Right lobe of liver (tissue), 6 donors: Measurements from ENCODE around the gene BCL2. TPM values are rescaled to one million over a fixed set of nuclear protein-coding genes. Genes with fewer than 3 reads are reported as not detected.
A peak's percentile ranks its signal among the peaks of the same experiment; 100 is the strongest.

Experiments
- ATAC-seq, 4 donors: fragments of 200-7000 bp; cut with Tn5 transposase; one replicate each; pipeline ENCODE4 v1.9.1; 2020; ENCODE audit warnings: mild to moderate bottlenecking in 4 of 4, moderate library complexity in 4 of 4
- DNase-seq, 3 donors: peaks; one replicate each; pipeline ENCODE4 v3.0.0-alpha.2; 2020
- H3K27ac ChIP-seq, 3 donors: fragments of 200-600 bp; one replicate each; pipeline ENCODE4 v1.8.0; 2022
- H3K27me3 ChIP-seq, 2 donors: fragments of 200-600 bp; one replicate each; pipeline ENCODE4 v1.8.0; 2022
- H3K36me3 ChIP-seq, 4 donors: fragments of 200-600 bp; sonication (generic) in 1 of 4; one replicate each; pipeline versions ENCODE4 v1.5.1 to v1.8.0; 2017 to 2022; ENCODE audit warnings: control low read depth in 1 of 4
- H3K4me1 ChIP-seq, 4 donors: fragments of 200-600 bp; sonication (generic) in 1 of 4; one replicate each; pipeline versions ENCODE4 v1.5.1 to v1.8.0; 2017 to 2022; ENCODE audit warnings: control low read depth in 1 of 4
- H3K4me3 ChIP-seq, 3 donors: fragments of 200-600 bp; one replicate each; pipeline ENCODE4 v1.8.0; 2022
- H3K9me3 ChIP-seq, 4 donors: fragments of 200-600 bp; sonication (generic) in 1 of 4; one replicate each; pipeline versions ENCODE4 v1.5.1 to v1.8.0; 2017 to 2022; ENCODE audit warnings: control low read depth in 1 of 4
- POLR2A ChIP-seq: fragments of 450-650 bp; IDR thresholded peaks from one replicate; pipeline ENCODE4 v1.6.1; 2017; ENCODE audit warnings: antibody characterized with exemption, mild to moderate bottlenecking
- WGBS: methylation state at CpG from one replicate; pipeline ENCODE4 v1.1.6; 2018; ENCODE audit warnings: low coverage, low lambda C conversion rate; ENCODE audit not compliant: insufficient coverage; ENCODE audit errors: missing lambda C conversion rate; 5-methylcytosine and 5-hydroxymethylcytosine counted together
- intact Hi-C, 2 donors: fragments of 100-400 bp; cut with DNase I; formaldehyde crosslinking; loops; one replicate each; pipeline versions ENCODE4 v1.11.2 to v1.14.1; 2022
- total RNA-seq, 6 experiments: library from RNA; depleted of rRNA in 2 of 6; stranded (reverse); fragments of >200 nt in 2 of 6; fragmentation: NEBNext Ultra II Directional in 3 of 6; extraction: Animal tissue kit (Norgen Biotek cat#: 25700) in 3 of 6; gene quantifications; one replicate each; pipeline versions ENCODE4 v1.1.0 to v1.2.4, GENCODE V29; 2016 to 2023
- TF ChIP-seq, protein P1 (sequence below), 4 donors: fragments of 200-600 bp in 3 of 4; fragments of 450-650 bp in 1 of 4; IDR thresholded peaks; one replicate each; pipeline versions ENCODE4 v1.5.1 to v1.8.0; 2016 to 2022; ENCODE audit warnings: antibody characterized with exemption in 4 of 4, mild to moderate bottlenecking in 2 of 4
- donor health status: DM: no; HTN: yes; CAD: no.
- donor health status: DM: no; HTN: no; CAD: no.
- donor health status: DM: no; HTN: no; CAD: no.
- donor health status: DM: no; HTN: yes; CAD: no.
- donor health status: DM: no; HTN: yes; CAD: no.

The BCL2 gene
- total RNA-seq, 6 experiments from 2014 or later, result 0.73 to 4.7 (median 2.7) TPM

DNA sequence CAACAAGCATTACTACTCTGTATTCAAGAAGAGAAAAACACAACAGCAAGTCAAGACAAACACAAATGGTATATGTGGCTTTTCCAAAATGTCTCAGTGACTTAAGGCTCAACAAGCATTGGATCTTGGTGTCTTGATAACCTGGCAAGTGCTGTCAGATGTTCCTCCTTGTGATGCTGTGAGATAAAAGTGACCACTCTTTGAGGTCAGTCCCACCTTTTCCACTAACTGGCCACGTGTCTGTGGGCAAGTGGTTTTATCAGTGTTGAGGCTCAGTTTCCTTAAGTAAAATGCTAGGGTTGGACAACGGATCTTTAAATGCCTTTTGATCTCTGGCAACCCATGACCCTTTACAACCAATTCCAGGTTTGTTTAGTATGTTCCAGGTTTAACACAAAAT, 98.7 kb downstream of the BCL2 start:
- Histone ChIP-seq H3K4me3 (no peak overlapping the region), H3K9me3 (no peaks in the 10 kb centered on the region), H3K27me3 (no peaks in the 10 kb centered on the region), H3K36me3 (no peaks in the 10 kb centered on the region), H3K27ac (no peak overlapping the region), H3K4me1 (no peaks in the 10 kb centered on the region)
- DNase-seq (no peak), ATAC-seq (no peak)
- TF ChIP-seq POLR2A, result no peak
- TF ChIP-seq, protein P1, sequence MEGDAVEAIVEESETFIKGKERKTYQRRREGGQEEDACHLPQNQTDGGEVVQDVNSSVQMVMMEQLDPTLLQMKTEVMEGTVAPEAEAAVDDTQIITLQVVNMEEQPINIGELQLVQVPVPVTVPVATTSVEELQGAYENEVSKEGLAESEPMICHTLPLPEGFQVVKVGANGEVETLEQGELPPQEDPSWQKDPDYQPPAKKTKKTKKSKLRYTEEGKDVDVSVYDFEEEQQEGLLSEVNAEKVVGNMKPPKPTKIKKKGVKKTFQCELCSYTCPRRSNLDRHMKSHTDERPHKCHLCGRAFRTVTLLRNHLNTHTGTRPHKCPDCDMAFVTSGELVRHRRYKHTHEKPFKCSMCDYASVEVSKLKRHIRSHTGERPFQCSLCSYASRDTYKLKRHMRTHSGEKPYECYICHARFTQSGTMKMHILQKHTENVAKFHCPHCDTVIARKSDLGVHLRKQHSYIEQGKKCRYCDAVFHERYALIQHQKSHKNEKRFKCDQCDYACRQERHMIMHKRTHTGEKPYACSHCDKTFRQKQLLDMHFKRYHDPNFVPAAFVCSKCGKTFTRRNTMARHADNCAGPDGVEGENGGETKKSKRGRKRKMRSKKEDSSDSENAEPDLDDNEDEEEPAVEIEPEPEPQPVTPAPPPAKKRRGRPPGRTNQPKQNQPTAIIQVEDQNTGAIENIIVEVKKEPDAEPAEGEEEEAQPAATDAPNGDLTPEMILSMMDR (IDR thresholded peaks at IDR 0.05), result no peak
- intact Hi-C loops, result no loop called here
- WGBS, result 0% methylated on average over 1 of the region's 2 CpGs

DNA sequence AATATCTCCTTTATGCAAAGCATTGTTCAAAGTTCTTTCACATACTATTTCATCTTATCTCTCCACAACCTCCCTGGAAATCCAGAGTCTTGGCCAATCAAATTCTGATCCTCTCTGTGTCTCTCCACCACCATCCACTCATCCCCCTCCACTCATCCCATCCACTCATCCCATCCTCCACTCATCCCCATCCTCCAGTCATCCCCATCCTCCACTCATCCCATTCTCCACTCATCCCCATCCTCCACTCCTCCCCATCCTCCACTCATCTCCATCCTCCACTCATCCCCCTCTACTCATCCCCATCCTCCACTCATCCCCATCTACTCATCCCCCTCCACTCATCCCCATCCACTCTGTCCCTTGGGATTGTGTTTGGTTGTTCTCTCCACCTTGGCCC, 101.1 kb downstream of the BCL2 start:
- Histone ChIP-seq H3K27me3 (no peaks in the 10 kb centered on the region), H3K36me3 (no peaks in the 10 kb centered on the region), H3K9me3 (no peaks in the 10 kb centered on the region), H3K4me3 (no peak overlapping the region), H3K4me1 (no peaks in the 10 kb centered on the region), H3K27ac (no peak overlapping the region)
- no peak for TF ChIP-seq POLR2A
- TF ChIP-seq, protein P1 (IDR thresholded peaks at IDR 0.05), result no peak
- DNase-seq (no peak), ATAC-seq (peak in 1 of 4 donors; percentile 71)
- intact Hi-C loops, result no loop called here

GRCh38 chr18:63216516-63217311, 102.9 kb downstream of the BCL2 start:
- Histone ChIP-seq H3K4me3 (no peak overlapping the region), H3K27me3 (no peaks in the 10 kb centered on the region), H3K4me1 (no peaks in the 10 kb centered on the region), H3K36me3 (no peaks in the 10 kb centered on the region), H3K9me3 (no peaks in the 10 kb centered on the region), H3K27ac (no peak overlapping the region)
- TF ChIP-seq, protein P1 (IDR thresholded peaks at IDR 0.05), result no peak
- TF ChIP-seq POLR2A, result no peak
- DNase-seq (no peak), ATAC-seq (no peak)
- intact Hi-C loops, result no loop called here
- WGBS, result 54% methylated on average over 9 of the region's 9 CpGs

- ATAC-seq, result no peak
- no peak overlapping the region for H3K4me3 ChIP-seq
- WGBS, result 58% methylated on average over 8 of the region's 8 CpGs
These were observed 105.5 kb downstream of the BCL2 start for GRCh38 chr18:63213936-63214671.

More at GRCh38 chr18:63213936-63214671, 105.5 kb downstream of the BCL2 start:
- no peaks in the 10 kb centered on the region for H3K36me3 ChIP-seq
- H3K9me3 ChIP-seq, result no peaks in the 10 kb centered on the region
- no peaks in the 10 kb centered on the region for H3K27me3 ChIP-seq
- H3K4me1 ChIP-seq, result no peaks in the 10 kb centered on the region
- no peak for DNase-seq
- intact Hi-C loops, result no loop called here
- TF ChIP-seq, protein P1 (IDR thresholded peaks at IDR 0.05), result no peak
- no peak for TF ChIP-seq POLR2A
- H3K27ac ChIP-seq, result no peak overlapping the region
